ENCODE results near the gene SPINK9.
"Not testable (repeated sequence)": the region's sequence is repeated elsewhere in the genome, so short reads cannot be mapped to it uniquely, and the experiment has no call there.

SPINK9 gene

DNA sequence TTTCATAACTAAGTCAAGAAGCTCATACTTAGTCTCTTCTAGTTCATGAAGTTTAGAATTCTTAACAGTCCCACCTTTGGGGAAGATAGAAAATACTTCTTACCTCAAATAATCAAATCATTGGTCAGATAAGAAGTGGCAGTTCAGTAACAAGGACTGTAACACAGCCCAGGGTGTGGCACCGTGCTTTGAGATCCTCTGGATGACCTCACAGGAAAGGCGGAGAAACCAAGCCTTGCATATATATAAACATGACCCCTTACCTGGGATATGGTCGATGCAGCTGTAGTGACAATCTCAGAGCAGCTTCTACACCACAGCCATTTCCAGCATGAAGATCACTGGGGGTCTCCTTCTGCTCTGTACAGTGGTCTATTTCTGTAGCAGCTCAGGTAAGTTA lies 23.2 kb upstream of the SPINK9 start, which contains the start of gene SPINK7:
Gene SPINK7 (plus strand): TSS at position 271 of the 400 bp plus-strand sequence. CDS start 61 bp downstream, at position 332.
- DNase-seq (ENCODE audit: extremely low read depth, low read depth): no peak
- TF ChIP-seq, protein P1, sequence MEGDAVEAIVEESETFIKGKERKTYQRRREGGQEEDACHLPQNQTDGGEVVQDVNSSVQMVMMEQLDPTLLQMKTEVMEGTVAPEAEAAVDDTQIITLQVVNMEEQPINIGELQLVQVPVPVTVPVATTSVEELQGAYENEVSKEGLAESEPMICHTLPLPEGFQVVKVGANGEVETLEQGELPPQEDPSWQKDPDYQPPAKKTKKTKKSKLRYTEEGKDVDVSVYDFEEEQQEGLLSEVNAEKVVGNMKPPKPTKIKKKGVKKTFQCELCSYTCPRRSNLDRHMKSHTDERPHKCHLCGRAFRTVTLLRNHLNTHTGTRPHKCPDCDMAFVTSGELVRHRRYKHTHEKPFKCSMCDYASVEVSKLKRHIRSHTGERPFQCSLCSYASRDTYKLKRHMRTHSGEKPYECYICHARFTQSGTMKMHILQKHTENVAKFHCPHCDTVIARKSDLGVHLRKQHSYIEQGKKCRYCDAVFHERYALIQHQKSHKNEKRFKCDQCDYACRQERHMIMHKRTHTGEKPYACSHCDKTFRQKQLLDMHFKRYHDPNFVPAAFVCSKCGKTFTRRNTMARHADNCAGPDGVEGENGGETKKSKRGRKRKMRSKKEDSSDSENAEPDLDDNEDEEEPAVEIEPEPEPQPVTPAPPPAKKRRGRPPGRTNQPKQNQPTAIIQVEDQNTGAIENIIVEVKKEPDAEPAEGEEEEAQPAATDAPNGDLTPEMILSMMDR (IDR thresholded peaks at IDR 0.05; ENCODE audit: low read depth, low read length): no peak

DNA sequence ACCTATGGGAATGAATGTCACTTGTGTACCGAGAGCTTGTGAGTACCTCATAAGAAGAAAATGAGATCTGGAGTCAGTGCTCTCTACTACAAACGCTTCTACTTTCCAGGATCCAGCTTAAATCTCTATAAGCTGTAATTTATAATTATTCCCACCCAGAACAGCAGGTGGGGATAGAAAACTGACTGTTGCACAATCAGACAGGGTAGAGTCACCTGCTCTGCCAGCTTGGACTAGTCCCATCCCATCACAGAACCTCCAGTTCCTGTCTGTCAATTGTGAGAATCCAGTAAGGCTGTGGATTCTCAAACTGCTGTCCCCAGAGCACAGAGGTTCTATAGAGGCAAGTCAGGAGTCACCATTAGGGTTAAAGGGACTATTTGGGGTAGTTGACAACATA lies 21.2 kb upstream of the SPINK9 start:
- DNase-seq (ENCODE audit: extremely low read depth, low read depth): no peak
- TF ChIP-seq, protein P1 (IDR thresholded peaks at IDR 0.05; ENCODE audit: low read depth, low read length): no peak

DNA sequence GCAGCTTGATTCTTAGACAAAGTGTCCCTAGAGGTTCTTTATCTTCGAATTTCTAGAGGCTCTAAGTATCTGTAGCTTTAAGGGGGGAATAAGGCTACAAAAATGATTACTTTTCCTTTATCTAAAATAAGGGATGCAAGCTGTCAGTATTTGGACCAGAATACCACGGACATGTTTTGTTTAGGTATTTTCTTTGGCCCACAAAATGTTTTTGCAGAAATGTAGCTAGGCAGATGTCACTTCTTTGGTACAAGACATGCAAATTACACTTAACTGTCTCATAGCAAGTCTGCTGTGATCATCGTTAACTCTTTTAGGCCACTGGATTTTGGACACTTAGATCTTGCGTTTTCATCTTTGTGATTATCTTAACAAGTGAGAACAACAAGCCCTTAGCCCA lies 20.6 kb upstream of the SPINK9 start:
- no peak for DNase-seq (ENCODE audit: extremely low read depth, low read depth)
- TF ChIP-seq, protein P1 (IDR thresholded peaks at IDR 0.05; ENCODE audit: low read depth, low read length): no peak

DNA sequence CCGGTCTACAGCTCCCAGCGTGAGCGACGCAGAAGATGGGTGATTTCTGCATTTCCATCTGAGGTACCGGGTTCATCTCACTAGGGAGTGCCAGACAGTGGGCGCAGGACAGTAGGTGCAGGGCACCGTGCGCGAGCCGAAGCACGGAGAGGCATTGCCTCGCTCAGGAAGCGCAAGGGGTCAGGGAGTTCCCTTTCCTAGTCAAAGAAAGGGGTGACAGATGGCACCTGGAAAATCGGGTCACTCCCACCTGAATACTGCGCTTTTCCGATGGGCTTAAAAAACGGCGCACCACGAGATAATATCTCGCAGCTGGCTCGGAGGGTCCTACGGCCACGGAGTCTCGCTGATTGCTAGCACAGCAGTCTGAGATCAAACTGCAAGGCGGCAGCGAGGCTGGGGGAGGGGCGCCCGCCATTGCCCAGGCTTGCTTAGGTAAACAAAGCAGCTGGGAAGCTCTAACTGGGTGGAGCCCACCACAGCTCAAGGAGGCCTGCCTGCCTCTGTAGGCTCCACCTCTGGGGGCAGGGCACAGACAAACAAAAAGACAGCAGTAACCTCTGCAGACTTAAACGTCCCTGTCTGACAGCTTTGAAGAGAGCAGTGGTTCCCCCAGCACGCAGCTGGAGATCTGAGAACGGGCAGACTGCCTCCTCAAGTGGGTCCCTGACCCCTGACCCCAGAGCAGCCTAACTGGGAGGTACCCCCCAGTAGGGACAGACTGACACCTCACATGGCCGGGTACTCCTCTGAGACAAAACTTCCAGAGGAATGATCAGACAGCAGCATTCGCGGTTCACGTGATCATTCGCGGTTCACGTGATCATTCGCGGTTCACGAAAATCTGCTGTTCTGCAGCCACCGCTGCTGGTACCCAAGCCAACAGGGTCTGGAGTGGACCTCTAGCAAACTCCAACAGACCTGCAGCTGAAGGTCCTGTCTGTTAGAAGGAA lies 15.1 kb upstream of the SPINK9 start:
- DNase-seq (ENCODE audit: extremely low read depth, low read depth): not testable (repeated sequence)

GRCh38 chr5:148333262-148333849 lies 2.0 kb upstream of the SPINK9 start:
- no peak for DNase-seq (ENCODE audit: extremely low read depth, low read depth)
- TF ChIP-seq, protein P1 (IDR thresholded peaks at IDR 0.05; ENCODE audit: low read depth, low read length): no peak

DNA sequence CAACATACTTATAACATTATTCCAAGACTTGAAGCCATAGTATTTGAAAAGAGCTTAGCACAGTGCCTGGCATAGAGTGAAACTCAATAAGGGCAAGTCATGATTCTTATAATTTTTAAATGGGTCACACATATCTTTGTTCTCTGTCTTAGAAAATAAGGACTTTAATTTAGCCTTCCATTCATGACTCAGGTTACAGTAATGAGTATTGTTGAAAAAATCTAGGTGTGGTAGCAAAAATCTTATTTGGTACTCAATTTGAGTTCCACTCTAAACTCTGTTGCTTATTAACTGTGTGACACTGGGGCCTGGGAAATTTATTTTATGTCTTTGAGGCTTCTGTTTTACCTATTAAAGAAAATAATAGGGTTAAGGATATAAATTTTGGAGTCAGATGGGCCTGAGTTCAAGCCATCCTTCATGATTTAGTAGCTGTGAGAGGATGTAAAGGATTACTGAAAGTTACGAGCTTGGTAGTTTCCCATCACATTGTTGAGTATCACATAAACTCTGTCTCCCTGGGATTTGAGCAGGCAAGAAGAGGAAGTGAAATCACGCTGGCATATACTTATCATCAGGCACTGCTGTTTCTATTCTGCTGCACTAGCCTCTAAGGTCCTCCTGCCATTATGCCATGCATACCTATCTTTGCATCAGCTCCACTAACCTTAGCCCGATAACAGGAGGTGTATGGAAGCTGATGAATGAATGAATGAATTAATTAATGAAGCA lies 1.5 kb downstream of the SPINK9 start:
- no peak for DNase-seq (ENCODE audit: extremely low read depth, low read depth)

DNA sequence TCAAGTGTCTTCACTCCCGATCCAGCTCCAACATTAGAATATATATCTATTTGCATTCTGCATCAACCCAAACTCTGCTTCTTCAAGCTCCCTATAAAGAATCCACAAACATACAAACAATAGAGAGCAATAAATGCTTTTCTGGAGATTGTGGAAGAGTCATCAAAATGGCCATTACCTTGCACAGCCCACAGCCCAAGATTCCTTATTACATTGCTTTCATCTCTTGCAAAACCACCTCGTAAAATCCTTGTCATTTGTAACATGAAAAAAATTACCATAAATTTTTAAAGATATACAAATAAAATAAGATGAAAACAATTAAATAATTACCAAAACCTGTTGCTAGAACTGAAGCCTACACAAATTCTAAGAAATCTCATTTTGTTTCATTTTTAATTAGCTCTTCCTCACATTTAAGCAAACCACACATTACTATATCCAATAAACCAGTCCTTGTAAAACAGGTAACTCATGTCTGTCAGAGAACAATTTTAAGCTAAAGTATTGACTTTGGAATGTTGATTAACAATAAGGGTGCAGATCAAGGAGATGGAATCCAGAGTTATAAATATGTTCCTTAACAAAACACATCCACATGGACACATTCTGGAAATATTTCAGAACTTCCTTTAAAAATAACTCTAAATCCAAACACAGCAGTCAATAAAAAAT lies 7.1 kb downstream of the SPINK9 start:
- no peak for DNase-seq (ENCODE audit: extremely low read depth, low read depth)
- TF ChIP-seq, protein P1 (IDR thresholded peaks at IDR 0.05; ENCODE audit: low read depth, low read length): no peak

More for the DNA sequence above, 1.5 kb downstream of the SPINK9 start:
- TF ChIP-seq, protein P1 (IDR thresholded peaks at IDR 0.05; ENCODE audit: low read depth, low read length): no peak
